HepG2 (cell line): ENCODE measurements around the gene IGFBP5.

Experiments
- BRCA1 ChIP-seq: sonication (generic); formaldehyde crosslinking; IDR thresholded peaks from 2 replicates; pipeline ENCODE4 v1.4.0; 2020; ENCODE audit warnings: missing genetic modification reagents
- CTCF ChIP-seq: sonication (generic); formaldehyde crosslinking; IDR thresholded peaks from 2 replicates; pipeline ENCODE4 v1.5.0; 2020; ENCODE audit warnings: mild to moderate bottlenecking, missing genetic modification reagents, moderate library complexity
- FOXP1 ChIP-seq, 2 experiments: fragments of 450-650 bp in 1 of 2; IDR thresholded peaks; 2 replicates each; pipeline ENCODE4 v1.6.1; 2017 to 2018; ENCODE audit warnings: antibody characterized with exemption in 1 of 2
- PATZ1 ChIP-seq: sonication (generic); formaldehyde crosslinking; IDR thresholded peaks from 2 replicates; pipeline ENCODE4 v1.4.0; 2020; ENCODE audit warnings: missing genetic modification reagents
- POLR2A ChIP-seq, 2 experiments: IDR thresholded peaks; 2 replicates each; pipeline ENCODE4 v1.6.1; 2011; ENCODE audit warnings: low read depth in 2 of 2, low read length in 2 of 2, mild to moderate bottlenecking in 1 of 2, moderate library complexity in 1 of 2; ENCODE audit not compliant: insufficient read depth in 1 of 2
- SMAD9 ChIP-seq: sonication (generic); formaldehyde crosslinking; IDR thresholded peaks from 2 replicates; pipeline ENCODE4 v1.5.1; 2020; ENCODE audit warnings: mild to moderate bottlenecking, missing genetic modification reagents
- SRF ChIP-seq: IDR thresholded peaks from 2 replicates; pipeline ENCODE4 v1.6.1; 2011; ENCODE audit warnings: mild to moderate bottlenecking, low read depth, low read length, moderate library complexity
- THAP8 ChIP-seq: sonication (generic); formaldehyde crosslinking; IDR thresholded peaks from 2 replicates; pipeline ENCODE4 v1.5.1; 2020; ENCODE audit warnings: missing genetic modification reagents, mild to moderate bottlenecking, borderline replicate concordance
- ZNF367 ChIP-seq: sonication (generic); formaldehyde crosslinking; IDR thresholded peaks from 2 replicates; pipeline ENCODE4 v1.4.0; 2020; ENCODE audit warnings: missing genetic modification reagents, borderline replicate concordance
- ZNF563 ChIP-seq: sonication (generic); formaldehyde crosslinking; IDR thresholded peaks from 2 replicates; pipeline ENCODE4 v1.8.0; 2022; ENCODE audit warnings: mild to moderate bottlenecking, moderate library complexity, missing genetic modification reagents
- ZNF598 ChIP-seq: sonication (generic); formaldehyde crosslinking; IDR thresholded peaks from 2 replicates; pipeline ENCODE4 v1.5.1; 2020; ENCODE audit warnings: mild to moderate bottlenecking, missing genetic modification reagents, borderline replicate concordance

- no peak for TF ChIP-seq CTCF
- TF ChIP-seq SMAD9, result no peak
- TF ChIP-seq BRCA1, result no peak
- TF ChIP-seq THAP8 (CRISPR knock-in tag), result no peak
- TF ChIP-seq POLR2A (IDR thresholded peaks at IDR 0.05; ENCODE audit: insufficient read depth in 1 of 2, low read depth in 2 of 2, low read length in 2 of 2), result no peak
- no peak for TF ChIP-seq ZNF563 (CRISPR knock-in tag)
- TF ChIP-seq PATZ1 (CRISPR knock-in tag), result no peak
- no peak for TF ChIP-seq ZNF367 (CRISPR knock-in tag)
- no peak for TF ChIP-seq FOXP1 (IDR thresholded peaks at IDR 0.05)
- TF ChIP-seq FOXP1 (CRISPR knock-in tag; IDR thresholded peaks at IDR 0.05), result no peak
- no peak for TF ChIP-seq ZNF598 (CRISPR knock-in tag)
- TF ChIP-seq SRF, result no peak
These were observed 6.5 kb downstream of the IGFBP5 start for GRCh38 chr2:216688731-216689340.
